Stimulated activated CD4-positive, alpha-beta T cell treated with anti-CD3 and anti-CD28 coated beads, Interleukin-12 subunit alpha, Interleukin-12 subunit beta, amount 100 ng/mL, for 24 hours (primary cell): Measurements from ENCODE around the gene ZSWIM4.

ENCODE experiments used
- DNase-seq, 2 experiments: peaks; one replicate each; pipeline ENCODE4 v3.0.0-alpha.2; 2020; ENCODE audit warnings: low read depth in 2 of 2

The ZSWIM4 gene

DNA sequence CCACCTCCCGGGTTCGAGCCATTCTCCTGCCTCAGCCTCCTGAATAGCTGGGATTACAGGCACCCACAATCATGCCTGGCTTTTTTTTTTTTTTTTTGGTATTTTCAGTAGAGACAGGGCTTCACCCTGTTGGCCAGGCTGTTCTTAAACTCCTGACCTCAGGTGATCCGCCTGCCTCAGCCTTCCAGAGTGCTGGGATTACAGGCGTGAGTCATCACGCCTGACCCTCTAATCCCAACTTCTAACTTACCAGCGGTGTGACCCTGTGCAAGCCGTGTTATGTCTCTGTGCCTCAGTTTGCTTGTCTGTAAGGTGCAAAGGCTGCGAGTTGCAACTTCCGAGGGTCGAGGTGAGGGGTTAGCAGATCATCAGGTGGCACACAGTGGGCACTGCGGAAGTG lies 17.3 kb downstream of the ZSWIM4 start:
- DNase-seq: no peak

- no peak for DNase-seq
Measured at GRCh38 chr19:13813147-13813546, 17.9 kb downstream of the ZSWIM4 start.

- no peak for DNase-seq
Measured at GRCh38 chr19:13814550-13814949, 19.3 kb downstream of the ZSWIM4 start.

GRCh38 chr19:13817018-13817614 lies 21.9 kb downstream of the ZSWIM4 start:
- DNase-seq: no peak

DNA sequence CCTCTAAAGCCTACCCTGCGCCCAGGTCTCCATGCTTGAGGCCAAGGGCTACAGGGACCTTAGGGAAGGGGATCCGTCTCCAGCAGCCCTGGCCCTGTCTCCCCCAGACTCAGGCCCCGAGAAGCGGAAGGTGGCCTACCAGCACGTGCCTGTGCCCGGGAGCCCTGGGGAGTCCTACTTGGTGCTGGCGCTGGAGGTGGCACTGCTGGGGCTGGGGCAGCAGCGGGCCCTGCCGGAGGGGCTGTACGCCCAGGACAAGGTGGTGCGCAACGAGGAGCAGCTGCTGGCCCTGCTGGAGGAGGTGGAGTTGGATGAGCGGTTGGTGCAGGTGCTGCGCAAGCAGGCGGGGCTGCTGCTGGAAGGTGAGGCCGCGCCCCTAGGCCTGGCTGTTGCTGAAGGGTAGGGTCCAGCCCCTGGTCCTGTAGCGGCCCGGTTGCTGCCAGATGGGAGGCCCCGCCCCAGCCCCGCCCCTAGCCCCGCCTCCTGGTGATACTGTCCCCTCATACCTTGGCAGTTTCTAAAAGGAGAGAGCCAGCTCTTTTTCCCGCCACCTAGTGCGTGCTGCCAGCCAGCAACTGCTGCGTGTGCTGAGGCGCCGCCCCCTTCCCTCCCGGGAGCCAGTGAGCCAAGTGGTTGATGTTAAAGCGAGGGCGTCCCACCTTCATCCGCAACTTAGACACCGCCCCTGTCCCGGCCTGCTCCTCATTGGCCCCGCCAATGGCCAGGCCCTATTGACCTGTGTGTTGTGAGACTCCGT lies 22.6 kb downstream of the ZSWIM4 start:
- no peak for DNase-seq

DNA sequence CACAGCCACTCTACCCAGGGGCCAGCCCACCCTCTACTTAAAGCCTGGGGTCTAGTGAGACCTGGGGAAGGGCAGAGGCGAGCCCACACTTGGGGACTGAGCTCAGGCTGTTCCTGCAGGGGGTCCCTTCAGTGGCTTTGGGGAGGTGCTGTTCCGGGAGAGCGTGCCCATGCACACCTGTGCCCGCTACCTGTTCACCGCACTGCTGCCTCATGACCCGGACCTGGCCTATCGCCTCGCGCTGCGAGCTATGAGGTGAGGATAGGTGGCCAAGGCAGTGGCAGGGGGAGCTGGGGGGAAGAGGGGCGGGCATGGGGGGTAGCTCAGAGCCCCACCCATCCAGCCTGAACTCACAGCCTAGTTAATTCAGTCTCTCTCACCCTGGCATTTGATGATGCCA lies 24.0 kb downstream of the ZSWIM4 start:
- DNase-seq: no peak

GRCh38 chr19:13821292-13821691 lies 26.0 kb downstream of the ZSWIM4 start:
- no peak for DNase-seq

DNA sequence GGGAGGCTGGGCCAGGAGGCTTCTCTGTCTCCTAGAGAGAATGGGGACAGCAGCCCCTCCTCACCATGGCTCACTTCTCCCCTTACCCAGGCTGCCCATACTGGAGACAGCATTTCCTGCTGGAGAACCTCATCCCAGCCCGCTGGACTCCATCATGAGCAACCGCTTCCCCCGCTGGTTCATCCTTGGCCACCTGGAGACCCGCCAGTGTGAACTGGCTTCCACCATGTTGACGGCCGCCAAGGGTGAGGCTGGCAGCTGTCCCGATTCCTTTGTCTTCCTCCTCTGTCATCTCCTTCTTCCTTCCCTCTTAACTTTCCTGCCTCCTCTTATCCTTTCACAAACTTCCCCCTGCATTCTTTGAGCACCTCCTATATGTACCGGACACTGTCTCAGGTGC lies 28.0 kb downstream of the ZSWIM4 start:
- DNase-seq: no peak

- no peak for DNase-seq
Measured at GRCh38 chr19:13823901-13824300, 28.7 kb downstream of the ZSWIM4 start.

DNA sequence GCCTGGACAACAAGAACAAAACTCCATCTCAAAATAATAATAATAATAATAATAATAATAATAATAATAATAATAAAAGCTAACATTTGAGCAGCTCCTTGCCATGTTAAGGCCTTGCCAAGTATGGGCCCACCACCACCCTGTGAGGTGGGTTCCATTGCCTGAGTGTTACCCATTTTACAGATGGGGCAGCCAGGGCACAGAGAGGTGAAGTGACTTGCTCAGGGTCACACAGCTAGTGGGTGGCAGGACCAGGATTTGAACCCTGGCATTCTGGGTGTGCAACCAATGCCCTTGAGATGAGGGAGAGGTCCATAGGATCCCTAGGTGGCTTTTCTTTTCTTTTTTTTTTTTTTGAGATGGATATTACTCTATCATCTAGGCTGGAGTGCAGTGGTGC lies 29.5 kb downstream of the ZSWIM4 start:
- DNase-seq: no peak

DNA sequence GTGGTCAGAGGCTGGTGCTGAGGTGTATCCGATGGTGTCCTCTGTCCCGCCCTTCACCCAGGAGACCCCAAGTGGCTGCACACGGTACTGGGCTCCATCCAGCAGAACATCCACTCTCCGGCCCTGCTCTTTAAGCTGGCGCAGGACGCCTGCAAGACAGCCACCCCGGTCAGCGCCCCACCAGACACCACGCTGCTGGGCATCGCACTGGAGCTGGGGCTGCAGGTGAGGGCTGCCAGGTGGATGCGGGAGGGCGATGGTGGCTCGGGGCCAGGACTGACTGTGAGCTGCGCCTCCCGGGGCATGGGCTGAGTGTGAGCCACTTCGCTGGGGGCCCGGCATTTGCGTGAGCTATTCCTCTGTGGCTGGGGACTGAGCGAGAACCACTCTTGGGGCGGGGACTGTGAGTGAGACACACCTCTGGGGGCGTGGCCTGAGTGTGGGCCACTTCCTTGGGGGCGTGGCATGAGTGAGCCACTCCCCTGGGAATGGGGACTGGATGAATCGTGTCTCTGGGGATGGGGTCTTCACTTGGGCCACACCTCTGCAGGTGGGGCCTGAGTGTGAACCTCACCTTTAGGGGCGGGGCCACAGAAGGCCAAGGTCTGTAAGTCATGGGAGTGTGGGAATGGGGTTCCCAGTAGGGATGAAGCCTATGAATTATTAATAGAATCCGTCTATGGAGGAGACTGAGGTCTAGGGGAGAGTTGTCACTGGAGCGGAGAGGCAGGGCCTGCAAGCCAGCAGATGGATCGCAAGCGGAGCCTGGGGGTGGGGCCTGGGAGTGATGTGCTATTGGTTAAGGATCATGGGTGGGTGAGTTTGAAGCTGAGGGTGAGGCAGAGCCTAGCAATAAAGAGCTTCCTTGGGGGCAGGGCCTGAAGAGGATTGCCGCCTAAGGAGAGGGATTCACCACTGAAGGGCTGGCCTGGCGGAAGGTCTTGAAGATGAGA lies 30.5 kb downstream of the ZSWIM4 start:
- DNase-seq: no peak

GRCh38 chr19:13826652-13827235 lies 31.5 kb downstream of the ZSWIM4 start:
- no peak for DNase-seq

GRCh38 chr19:13827656-13828055 lies 32.4 kb downstream of the ZSWIM4 start:
- DNase-seq: no peak

DNA sequence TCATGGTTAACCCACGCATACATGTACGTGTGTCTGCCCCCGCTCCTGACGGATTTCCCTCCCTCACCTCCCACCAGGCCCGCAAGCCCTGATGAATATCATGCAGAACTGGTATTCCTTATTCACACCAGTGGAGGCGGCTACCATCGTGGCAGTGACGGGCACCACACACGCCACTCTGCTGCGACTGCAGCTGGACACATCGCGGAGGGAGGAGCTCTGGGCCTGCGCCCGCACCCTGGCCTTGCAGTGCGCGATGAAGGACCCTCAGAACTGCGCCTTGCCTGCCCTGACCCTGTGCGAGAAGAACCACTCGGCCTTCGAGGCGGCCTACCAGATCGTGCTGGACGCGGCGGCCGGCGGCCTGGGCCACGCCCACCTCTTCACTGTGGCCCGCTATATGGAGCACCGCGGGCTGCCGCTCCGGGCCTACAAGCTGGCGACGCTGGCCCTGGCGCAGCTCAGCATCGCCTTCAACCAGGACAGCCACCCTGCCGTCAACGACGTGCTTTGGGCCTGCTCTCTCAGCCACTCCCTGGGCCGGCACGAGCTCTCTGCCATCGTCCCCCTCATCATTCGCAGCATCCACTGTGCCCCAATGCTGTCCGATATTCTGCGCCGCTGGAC lies 35.0 kb downstream of the ZSWIM4 start:
- DNase-seq: no peak

DNA sequence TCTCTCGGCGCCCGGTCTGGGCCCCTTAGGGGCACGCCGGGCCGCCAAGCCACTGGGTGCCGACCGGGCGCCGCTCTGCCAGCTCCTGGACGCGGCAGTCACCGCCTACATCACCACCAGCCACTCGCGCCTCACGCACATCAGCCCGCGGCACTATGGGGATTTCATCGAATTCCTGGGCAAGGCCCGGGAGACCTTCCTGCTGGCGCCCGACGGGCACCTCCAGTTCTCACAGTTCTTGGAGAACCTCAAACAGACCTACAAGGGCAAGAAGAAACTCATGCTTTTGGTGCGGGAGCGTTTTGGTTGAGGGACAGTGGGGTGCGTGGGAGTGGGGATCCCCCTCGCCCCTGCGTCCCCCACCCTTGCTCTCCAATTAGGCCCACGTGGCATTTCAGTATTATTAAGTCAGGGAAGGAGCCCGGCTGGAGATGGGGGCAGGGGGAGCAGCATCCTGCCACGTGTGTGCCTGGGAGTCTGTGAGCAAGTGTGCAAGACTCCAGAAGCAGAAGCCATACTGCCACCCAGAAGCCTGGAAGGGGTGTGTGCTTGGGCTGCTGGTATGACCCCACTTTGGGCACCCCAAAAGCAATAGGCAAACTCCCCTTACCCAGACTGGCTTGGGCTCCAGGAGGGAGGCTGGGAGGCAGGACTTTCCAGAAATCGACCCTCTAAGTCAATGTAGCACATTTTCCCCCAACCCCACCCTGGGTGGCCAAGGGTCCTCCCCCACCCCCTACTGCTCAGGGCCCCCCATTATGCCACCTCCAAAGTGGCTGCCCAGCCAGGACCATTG lies 35.7 kb downstream of the ZSWIM4 start:
- DNase-seq: no peak

GRCh38 chr19:13831537-13832467 lies 36.6 kb downstream of the ZSWIM4 start:
- no peak for DNase-seq

DNA sequence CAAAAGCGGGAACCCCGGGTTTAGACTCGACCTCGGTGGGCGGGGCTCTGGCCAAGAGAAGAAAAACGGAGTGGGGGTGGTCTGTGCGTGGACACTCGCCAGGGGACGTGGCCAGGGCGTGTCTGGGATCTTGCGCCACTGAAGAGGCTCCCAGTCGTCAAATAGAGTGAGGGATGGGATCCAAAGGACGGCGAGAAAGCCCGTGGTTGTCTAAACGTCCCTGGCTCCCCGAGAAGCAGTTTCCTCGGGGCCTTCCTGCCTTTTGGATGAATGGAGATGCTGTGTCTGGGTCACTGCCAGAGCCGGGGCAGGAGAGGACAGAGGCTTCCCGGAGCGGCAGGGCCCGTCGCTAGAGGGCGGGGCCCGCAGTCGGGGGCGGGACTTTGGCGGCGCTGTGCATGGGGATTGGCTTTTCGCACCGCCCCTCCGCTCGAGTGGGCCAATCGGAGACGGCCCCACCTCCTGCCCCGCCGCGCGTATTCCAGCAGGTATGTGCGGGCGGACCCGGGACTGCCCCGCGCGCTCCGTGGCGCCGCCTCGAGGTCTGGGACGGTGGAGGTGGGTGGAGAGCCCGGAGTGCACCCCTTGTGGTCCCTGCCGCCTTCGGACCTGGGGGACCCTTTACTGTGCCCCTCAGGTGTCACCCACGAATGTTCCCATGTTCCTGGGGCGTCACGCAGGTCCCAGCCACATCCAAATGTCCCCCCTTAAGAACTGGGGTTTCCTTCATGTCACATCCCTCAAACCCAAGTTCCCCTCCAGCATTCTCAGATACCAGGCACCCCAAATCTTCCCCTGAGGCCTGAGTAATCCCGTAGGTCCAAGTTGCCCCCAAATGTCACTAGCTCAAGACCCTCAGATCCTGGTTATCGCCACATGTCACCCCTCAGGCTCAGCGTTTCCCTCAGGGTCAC lies 38.3 kb downstream of the ZSWIM4 start:
- DNase-seq: peak; percentile 84 to 95

DNA sequence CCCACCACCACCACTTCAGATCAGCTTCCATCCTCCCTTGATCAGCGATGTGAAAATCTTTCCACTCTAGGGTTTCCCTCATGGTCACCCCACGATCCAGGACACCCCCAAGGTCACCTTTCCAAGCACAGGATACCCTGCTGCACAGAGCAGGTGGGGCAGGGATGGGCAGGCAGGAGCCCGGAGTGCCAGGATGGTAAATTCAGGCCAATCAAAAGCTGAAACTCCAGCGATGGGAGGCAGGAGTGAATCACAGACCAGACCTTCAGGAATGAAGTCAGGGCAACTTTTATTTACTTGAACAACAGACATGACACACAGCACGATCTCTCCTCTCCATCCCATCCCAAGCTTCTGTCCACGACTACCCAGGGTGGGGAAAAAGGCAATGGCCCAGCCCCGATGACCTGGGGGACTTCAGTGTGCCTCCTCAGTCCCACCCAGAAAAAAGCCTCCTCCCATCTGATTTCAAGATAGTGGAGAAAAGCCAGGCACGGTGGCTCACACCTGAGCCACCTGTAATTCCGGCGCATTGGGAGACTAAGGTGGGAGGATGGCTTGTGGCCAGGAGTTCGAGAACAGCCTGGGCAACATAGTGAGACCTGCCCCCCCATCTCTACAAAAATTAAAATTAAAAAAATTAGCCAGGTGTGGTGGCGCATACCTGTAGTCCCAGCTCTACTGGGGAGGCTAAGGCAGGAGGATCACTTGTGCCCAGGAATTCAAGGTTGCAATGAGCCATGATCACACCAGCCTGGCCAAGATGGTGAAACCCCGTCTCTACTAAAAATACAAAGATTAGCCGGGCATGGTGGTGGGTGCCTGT lies 39.2 kb downstream of the ZSWIM4 start:
- DNase-seq: no peak
